Suprapubic skin (tissue), 4 donors: Measurements from ENCODE around the gene SHROOM4. TPM values are rescaled to one million over a fixed set of nuclear protein-coding genes. Genes with fewer than 3 reads are reported as not detected.

Experiments
- DNase-seq, 2 donors: peaks; one replicate each; pipeline ENCODE4 v3.0.0-alpha.2; 2019; ENCODE audit warnings: low spot score in 2 of 2
- H3K27ac ChIP-seq: fragments of 200-600 bp; sonication (generic); one replicate; pipeline ENCODE4 v1.5.1; 2019
- H3K27me3 ChIP-seq: fragments of 200-600 bp; sonication (generic); one replicate; pipeline ENCODE4 v1.5.1; 2019
- H3K36me3 ChIP-seq: fragments of 200-600 bp; sonication (generic); one replicate; pipeline ENCODE4 v1.5.1; 2019
- H3K4me1 ChIP-seq: fragments of 200-600 bp; sonication (generic); one replicate; pipeline ENCODE4 v1.5.1; 2019
- H3K4me3 ChIP-seq: fragments of 200-600 bp; sonication (generic); one replicate; pipeline ENCODE4 v1.5.1; 2019; ENCODE audit warnings: mild to moderate bottlenecking
- H3K9me3 ChIP-seq: fragments of 200-600 bp; sonication (generic); one replicate; pipeline ENCODE4 v1.5.1; 2019
- CTCF ChIP-seq, 2 donors: fragments of 200-600 bp in 1 of 2; fragments of 450-650 bp in 1 of 2; sonication (generic) in 1 of 2; IDR thresholded peaks; one replicate each; pipeline ENCODE4 v1.5.1; 2016 to 2019; ENCODE audit warnings: antibody characterized with exemption in 2 of 2, mild to moderate bottlenecking in 1 of 2, moderate library complexity in 1 of 2
- EP300 ChIP-seq: sonication (generic); formaldehyde crosslinking; IDR thresholded peaks from one replicate; pipeline ENCODE4 v1.6.1; 2017; ENCODE audit warnings: antibody characterized with exemption
- POLR2A ChIP-seq, 2 donors: fragments of 450-650 bp; IDR thresholded peaks; one replicate each; pipeline ENCODE4 v1.6.1; 2017; ENCODE audit warnings: antibody characterized with exemption in 2 of 2, mild to moderate bottlenecking in 2 of 2, moderate library complexity in 2 of 2
- POLR2AphosphoS5 ChIP-seq, 3 donors: sonication (generic); formaldehyde crosslinking; IDR thresholded peaks; one replicate each; pipeline ENCODE4 v1.6.1; 2017; ENCODE audit warnings: antibody characterized with exemption in 3 of 3
- WGBS: methylation state at CpG from one replicate; pipeline ENCODE4 v1.1.5; 2018; 5-methylcytosine and 5-hydroxymethylcytosine counted together
- total RNA-seq, 4 donors: library from RNA; depleted of rRNA; stranded (reverse); fragments of >200 nt; gene quantifications; one replicate each; pipeline ENCODE4 v1.1.0, GENCODE V29; 2016

Gene SHROOM4
- total RNA-seq, 4 donors from 2014 or later: 2.3 to 10.0 (median 4.4) TPM

DNA sequence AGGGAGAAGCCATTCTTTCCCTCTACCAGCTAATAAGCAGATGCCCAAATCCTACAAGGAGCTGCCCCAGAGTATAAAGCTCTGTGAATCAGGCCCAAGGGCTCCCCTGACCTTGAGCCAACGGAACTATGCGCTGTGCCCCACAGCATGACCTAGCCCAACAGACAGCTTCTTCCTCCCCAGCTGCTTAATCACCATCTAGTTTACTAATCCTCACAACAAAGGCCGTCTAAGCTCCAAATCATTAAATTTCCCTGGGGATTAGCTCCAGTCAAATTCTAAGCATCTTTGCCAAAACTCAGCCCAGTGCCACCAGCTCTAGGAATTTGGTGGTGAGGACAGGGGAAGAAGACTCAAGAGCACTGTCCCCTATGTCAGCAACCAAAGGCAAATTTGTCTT, 113.1 kb downstream of the SHROOM4 start:
- WGBS: 64% methylated on average over 3 of the region's 3 CpGs
- H3K27ac ChIP-seq: no peak overlapping the region
- no peaks in the 10 kb centered on the region for H3K27me3 ChIP-seq
- peaks cover 2% of the 10 kb centered on the region for H3K4me1 ChIP-seq
- no peaks in the 10 kb centered on the region for H3K36me3 ChIP-seq
- H3K4me3 ChIP-seq: no peak overlapping the region
- TF ChIP-seq POLR2AphosphoS5 (IDR thresholded peaks at IDR 0.05) (no peak), POLR2A (IDR thresholded peaks at IDR 0.05) (no peak), CTCF (IDR thresholded peaks at IDR 0.05) (no peak), EP300 (no peak)
- DNase-seq: no peak
- no peaks in the 10 kb centered on the region for H3K9me3 ChIP-seq

- 85% methylated on average over 2 of the region's 2 CpGs for WGBS
- H3K9me3 ChIP-seq: no peaks in the 10 kb centered on the region
- no peaks in the 10 kb centered on the region for H3K27me3 ChIP-seq
These were observed 115.0 kb downstream of the SHROOM4 start for GRCh38 chrX:50698944-50699343.

DNA sequence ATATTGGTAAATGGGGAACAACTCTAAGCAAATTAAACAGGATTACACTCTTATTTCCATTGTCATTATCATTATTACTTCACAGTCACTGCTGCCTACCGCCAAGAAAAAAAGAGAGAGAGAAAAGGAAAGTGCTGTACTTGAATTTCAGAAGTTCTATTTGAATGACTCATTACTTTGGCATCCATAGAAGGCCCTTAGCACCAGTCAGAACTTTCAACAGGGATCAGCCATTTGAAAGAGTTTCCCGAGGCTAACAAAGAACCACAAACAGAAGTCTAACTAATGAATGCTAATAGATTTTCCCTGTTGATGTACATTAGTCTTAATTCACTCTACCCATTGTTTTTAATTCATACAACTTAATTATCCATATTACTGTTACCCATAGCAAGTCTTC, 116.3 kb downstream of the SHROOM4 start:
- WGBS: 18% methylated on average over 2 of the region's 2 CpGs
- Histone ChIP-seq H3K4me1 (no peaks in the 10 kb centered on the region), H3K9me3 (no peaks in the 10 kb centered on the region), H3K27ac (no peak overlapping the region), H3K36me3 (no peaks in the 10 kb centered on the region), H3K4me3 (no peak overlapping the region), H3K27me3 (no peaks in the 10 kb centered on the region)
- no peak for DNase-seq
- TF ChIP-seq POLR2AphosphoS5 (IDR thresholded peaks at IDR 0.05) (no peak), CTCF (IDR thresholded peaks at IDR 0.05) (no peak), EP300 (no peak), POLR2A (IDR thresholded peaks at IDR 0.05) (no peak)

More at GRCh38 chrX:50698944-50699343, 115.0 kb downstream of the SHROOM4 start:
- H3K36me3 ChIP-seq: no peaks in the 10 kb centered on the region
- DNase-seq: no peak
- H3K4me1 ChIP-seq: no peaks in the 10 kb centered on the region
- H3K27ac ChIP-seq: no peak overlapping the region
- TF ChIP-seq POLR2AphosphoS5 (IDR thresholded peaks at IDR 0.05) (no peak), EP300 (no peak), CTCF (IDR thresholded peaks at IDR 0.05) (no peak)
- no peak overlapping the region for H3K4me3 ChIP-seq

GRCh38 chrX:50691820-50692219, 122.2 kb downstream of the SHROOM4 start:
- no peaks in the 10 kb centered on the region for H3K4me1 ChIP-seq
- no peak for DNase-seq

DNA sequence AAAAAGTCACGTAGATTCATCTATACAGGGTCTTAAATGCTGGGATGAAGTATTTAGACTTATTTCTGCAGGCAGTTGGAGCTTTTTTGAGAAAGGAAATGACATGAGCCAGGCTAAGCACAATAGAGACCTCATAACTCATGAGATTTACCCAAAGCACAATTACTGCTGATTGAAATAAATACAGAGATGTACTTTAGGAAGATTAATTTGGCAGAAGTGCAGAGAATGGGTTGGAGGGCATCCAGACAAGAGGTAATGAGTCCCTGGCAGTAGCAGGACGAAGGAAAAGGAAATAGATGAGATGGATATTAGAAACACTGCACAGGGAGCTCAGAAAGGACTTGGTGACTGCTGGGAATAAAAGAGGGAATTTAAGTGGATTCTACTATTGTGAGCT, 129.1 kb downstream of the SHROOM4 start:
- no peak for TF ChIP-seq POLR2AphosphoS5 (IDR thresholded peaks at IDR 0.05)

More at GRCh38 chrX:50691820-50692219, 122.2 kb downstream of the SHROOM4 start:
- TF ChIP-seq CTCF (IDR thresholded peaks at IDR 0.05): peak; percentile 34 to 63
- no peak for TF ChIP-seq POLR2AphosphoS5 (IDR thresholded peaks at IDR 0.05)
- no peak for TF ChIP-seq EP300
- TF ChIP-seq POLR2A (IDR thresholded peaks at IDR 0.05): no peak
- 25% methylated on average over 5 of the region's 5 CpGs for WGBS
- Histone ChIP-seq H3K27ac (no peak overlapping the region), H3K9me3 (no peaks in the 10 kb centered on the region), H3K27me3 (no peaks in the 10 kb centered on the region), H3K4me3 (no peak overlapping the region), H3K36me3 (no peaks in the 10 kb centered on the region)

DNA sequence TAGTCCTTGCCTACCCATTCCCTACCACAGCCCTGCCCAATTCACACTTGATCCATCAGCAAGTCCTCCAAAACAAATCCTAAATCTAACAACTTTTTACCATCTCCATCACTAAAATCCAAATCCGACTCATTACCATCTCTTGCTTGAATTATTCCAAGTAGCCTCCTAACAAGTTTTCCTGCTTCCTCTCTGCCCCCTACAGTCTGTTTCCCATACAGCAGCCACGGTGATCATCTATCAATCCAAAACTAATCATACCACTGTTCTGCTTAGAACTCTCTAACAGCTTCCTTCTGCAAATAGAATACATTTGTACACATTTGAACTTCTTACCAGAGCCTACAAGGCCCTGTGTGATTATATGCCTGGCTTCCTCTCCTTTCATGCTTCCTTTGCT, 133.0 kb downstream of the SHROOM4 start:
- Histone ChIP-seq H3K4me3 (no peak overlapping the region), H3K4me1 (no peaks in the 10 kb centered on the region), H3K9me3 (no peaks in the 10 kb centered on the region), H3K36me3 (no peaks in the 10 kb centered on the region), H3K27me3 (no peaks in the 10 kb centered on the region), H3K27ac (no peak overlapping the region)
- no peak for DNase-seq
- TF ChIP-seq CTCF (IDR thresholded peaks at IDR 0.05) (no peak), POLR2A (IDR thresholded peaks at IDR 0.05) (no peak), POLR2AphosphoS5 (IDR thresholded peaks at IDR 0.05) (no peak), EP300 (no peak)
- WGBS: 37% methylated on average over 2 of the region's 2 CpGs

More for the DNA sequence above, 129.1 kb downstream of the SHROOM4 start:
- no peak overlapping the region for H3K4me3 ChIP-seq
- no peaks in the 10 kb centered on the region for H3K9me3 ChIP-seq
- whole genome bisulfite sequencing: 36% methylated on average over 2 of the region's 2 CpGs
- H3K27ac ChIP-seq: no peak overlapping the region
- no peak for DNase-seq
- H3K36me3 ChIP-seq: no peaks in the 10 kb centered on the region
- H3K27me3 ChIP-seq: no peaks in the 10 kb centered on the region
- H3K4me1 ChIP-seq: no peaks in the 10 kb centered on the region
